ENCODE data around the gene FLNB. TPM values are rescaled to one million over a fixed set of nuclear protein-coding genes. Genes with fewer than 3 reads are reported as not detected.
A peak's percentile ranks its signal among the peaks of the same experiment; 100 is the strongest.

FLNB gene
- total and polyA plus RNA-seq, 2 of the 13 experiments (the other 11 are each of a cell fraction or from before 2014, with no cell fraction given) = 106 to 130 TPM

DNA sequence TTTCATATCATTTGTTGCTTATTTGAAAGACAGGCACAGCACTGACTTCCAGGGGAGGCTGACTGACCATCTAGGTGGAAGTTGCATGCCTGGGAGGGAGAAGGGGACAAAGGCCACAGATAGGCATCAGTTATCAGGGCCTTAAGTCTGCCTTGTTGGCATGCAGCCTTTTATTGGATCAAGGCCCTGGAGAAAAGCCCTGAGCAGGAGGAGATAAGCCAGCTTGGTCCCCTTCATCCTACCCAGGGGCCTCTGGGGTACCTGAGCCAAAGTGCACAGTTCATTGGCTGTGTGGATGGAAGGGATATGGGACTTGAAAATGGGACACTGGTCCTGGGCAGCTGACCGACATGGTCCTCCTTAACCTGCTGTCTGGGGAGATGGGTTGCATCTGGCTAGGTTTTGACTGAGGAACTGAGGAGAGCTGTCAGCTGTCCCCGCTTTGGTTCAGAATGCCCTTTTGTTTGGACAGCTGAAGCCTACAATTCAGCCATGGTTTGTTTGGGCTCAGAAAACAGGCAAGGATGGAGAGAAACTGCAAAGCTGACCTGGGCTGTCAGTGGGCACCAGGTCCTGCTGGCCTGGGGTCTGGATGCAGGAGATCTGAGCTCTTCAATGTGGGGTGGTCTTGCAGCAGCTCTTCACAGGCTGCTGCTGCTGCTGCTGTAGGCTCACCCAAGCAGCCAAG, 60.0 kb downstream of the FLNB start (continued):
- TF ChIP-seq ZNF350 (CRISPR knock-in tag; IDR thresholded peaks at IDR 0.05; ENCODE audit: borderline replicate concordance, low read depth) (no peak), ZNF619 (CRISPR knock-in tag; IDR thresholded peaks at IDR 0.05) (no peak), HOXA7 (CRISPR knock-in tag; IDR thresholded peaks at IDR 0.05) (no peak), ZNF614 (CRISPR knock-in tag; IDR thresholded peaks at IDR 0.05; ENCODE audit: borderline replicate concordance) (no peak), CC2D1A (CRISPR knock-in tag; IDR thresholded peaks at IDR 0.05) (no peak), NAIF1 (CRISPR knock-in tag; IDR thresholded peaks at IDR 0.05; ENCODE audit: borderline replicate concordance) (no peak), ZBTB7A (CRISPR knock-in tag; IDR thresholded peaks at IDR 0.05) (no peak), ZNF816 (CRISPR knock-in tag; IDR thresholded peaks at IDR 0.05; ENCODE audit: borderline replicate concordance) (no peak), WIZ (CRISPR knock-in tag; IDR thresholded peaks at IDR 0.05) (no peak), HOXA3 (CRISPR knock-in tag; IDR thresholded peaks at IDR 0.05) (no peak), EEA1 (CRISPR knock-in tag; IDR thresholded peaks at IDR 0.05; ENCODE audit: borderline replicate concordance) (no peak), IRF2 (CRISPR knock-in tag; IDR thresholded peaks at IDR 0.05) (no peak), KDM2A (CRISPR knock-in tag; IDR thresholded peaks at IDR 0.05; ENCODE audit: borderline replicate concordance, low read depth) (0 out of 2 replicates have a peak, but pooled peaks have one; percentile 39), BRCA1 (CRISPR knock-in tag; IDR thresholded peaks at IDR 0.05) (no peak), CREM (IDR thresholded peaks at IDR 0.05) (no peak), CREM (CRISPR knock-in tag; IDR thresholded peaks at IDR 0.05) (no peak), SRSF1 (optimal IDR thresholded peaks at IDR 0.05; ENCODE audit: low read depth, low read length) (no peak), RNF2 (conservative IDR thresholded peaks at IDR 0.05; ENCODE audit: low read depth) (no peak), TEAD2 (CRISPR knock-in tag; IDR thresholded peaks at IDR 0.05) (no peak), DR1 (CRISPR knock-in tag; IDR thresholded peaks at IDR 0.05) (no peak), ZKSCAN1 (IDR thresholded peaks at IDR 0.05; ENCODE audit: low read length) (no peak), ZNF776 (CRISPR knock-in tag; IDR thresholded peaks at IDR 0.05) (no peak), ETV5 (CRISPR knock-in tag; IDR thresholded peaks at IDR 0.05; ENCODE audit: borderline replicate concordance) (peak; percentile 15; the same call in 1 of the 2 replicates), NKX3-1 (CRISPR knock-in tag; IDR thresholded peaks at IDR 0.05) (no peak), ZNF550 (CRISPR knock-in tag; IDR thresholded peaks at IDR 0.05; ENCODE audit: borderline replicate concordance) (no peak), ZNF354B (CRISPR knock-in tag; IDR thresholded peaks at IDR 0.05) (no peak), HES4 (CRISPR knock-in tag; IDR thresholded peaks at IDR 0.05; ENCODE audit: borderline replicate concordance) (no peak)
- TF ChIP-seq, protein P1, sequence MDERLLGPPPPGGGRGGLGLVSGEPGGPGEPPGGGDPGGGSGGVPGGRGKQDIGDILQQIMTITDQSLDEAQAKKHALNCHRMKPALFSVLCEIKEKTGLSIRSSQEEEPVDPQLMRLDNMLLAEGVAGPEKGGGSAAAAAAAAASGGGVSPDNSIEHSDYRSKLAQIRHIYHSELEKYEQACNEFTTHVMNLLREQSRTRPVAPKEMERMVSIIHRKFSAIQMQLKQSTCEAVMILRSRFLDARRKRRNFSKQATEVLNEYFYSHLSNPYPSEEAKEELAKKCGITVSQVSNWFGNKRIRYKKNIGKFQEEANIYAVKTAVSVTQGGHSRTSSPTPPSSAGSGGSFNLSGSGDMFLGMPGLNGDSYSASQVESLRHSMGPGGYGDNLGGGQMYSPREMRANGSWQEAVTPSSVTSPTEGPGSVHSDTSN (CRISPR knock-in tag; IDR thresholded peaks at IDR 0.05) = no peak
- TF ChIP-seq, protein P2, sequence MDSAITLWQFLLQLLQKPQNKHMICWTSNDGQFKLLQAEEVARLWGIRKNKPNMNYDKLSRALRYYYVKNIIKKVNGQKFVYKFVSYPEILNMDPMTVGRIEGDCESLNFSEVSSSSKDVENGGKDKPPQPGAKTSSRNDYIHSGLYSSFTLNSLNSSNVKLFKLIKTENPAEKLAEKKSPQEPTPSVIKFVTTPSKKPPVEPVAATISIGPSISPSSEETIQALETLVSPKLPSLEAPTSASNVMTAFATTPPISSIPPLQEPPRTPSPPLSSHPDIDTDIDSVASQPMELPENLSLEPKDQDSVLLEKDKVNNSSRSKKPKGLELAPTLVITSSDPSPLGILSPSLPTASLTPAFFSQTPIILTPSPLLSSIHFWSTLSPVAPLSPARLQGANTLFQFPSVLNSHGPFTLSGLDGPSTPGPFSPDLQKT (CRISPR knock-in tag; IDR thresholded peaks at IDR 0.05; ENCODE audit: borderline replicate concordance) = no peak
- TF ChIP-seq, protein P3, sequence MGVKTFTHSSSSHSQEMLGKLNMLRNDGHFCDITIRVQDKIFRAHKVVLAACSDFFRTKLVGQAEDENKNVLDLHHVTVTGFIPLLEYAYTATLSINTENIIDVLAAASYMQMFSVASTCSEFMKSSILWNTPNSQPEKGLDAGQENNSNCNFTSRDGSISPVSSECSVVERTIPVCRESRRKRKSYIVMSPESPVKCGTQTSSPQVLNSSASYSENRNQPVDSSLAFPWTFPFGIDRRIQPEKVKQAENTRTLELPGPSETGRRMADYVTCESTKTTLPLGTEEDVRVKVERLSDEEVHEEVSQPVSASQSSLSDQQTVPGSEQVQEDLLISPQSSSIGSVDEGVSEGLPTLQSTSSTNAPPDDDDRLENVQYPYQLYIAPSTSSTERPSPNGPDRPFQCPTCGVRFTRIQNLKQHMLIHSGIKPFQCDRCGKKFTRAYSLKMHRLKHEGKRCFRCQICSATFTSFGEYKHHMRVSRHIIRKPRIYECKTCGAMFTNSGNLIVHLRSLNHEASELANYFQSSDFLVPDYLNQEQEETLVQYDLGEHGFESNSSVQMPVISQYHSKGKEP (CRISPR knock-in tag; IDR thresholded peaks at IDR 0.05) = no peak
